ENCODE data around the gene TTPAL. TPM values are rescaled to one million over a fixed set of nuclear protein-coding genes. Genes with fewer than 3 reads are reported as not detected.

TTPAL gene
- total RNA-seq, 1 donor from 2014 or later = 7.5 TPM

DNA sequence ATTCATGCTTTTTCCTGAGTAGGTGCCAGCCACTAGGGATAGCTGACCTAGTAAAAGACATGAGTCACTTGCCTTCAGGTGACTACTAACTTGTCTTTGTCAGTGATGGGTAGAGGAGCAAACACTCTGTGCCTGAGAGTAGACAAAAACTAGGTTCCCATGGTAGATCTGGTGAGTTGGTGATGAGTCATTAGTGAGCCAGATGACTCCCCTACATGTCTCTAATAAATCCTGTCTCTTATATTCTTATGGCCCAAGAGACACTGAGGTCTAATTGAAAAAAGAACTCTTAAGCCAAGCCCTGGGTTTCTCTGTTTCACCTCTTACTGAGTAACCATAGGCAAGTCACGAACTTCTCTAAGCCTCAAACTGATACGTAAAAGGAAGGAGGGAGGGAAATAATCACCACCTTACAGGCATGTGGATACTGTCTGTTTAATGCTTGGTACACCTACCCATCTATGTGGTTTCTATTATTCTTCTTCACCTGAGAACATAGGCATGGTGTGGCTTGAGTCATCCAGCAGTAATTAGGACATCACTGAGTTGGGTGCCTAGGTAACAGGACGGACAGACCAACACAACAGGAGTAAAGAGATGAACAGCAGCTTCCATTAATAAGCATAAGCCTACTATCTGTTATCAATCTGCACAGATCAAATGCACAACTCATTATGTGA, 20.3 kb downstream of the TTPAL start:
- DNase-seq (ENCODE audit: extremely low read depth, low read depth, low spot score) = no peak

DNA sequence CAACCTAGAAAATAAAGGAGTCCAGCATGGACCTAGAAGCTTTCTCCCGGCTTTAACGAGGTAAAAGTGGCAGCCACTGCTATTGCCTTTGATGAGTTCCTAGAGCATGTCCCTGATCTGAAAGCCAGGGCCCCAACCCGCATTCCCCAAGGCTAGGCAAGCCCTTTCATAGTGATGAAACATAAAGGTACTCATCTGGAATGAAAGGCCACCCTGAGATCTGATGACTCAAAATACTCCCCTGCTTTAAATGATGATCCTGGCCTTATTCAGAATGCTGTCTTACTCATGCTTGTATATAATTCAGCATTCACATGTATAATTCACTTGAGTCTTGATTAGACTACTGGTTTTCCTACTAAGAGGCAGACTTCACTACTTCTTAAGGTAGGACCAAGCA, 21.3 kb downstream of the TTPAL start:
- DNase-seq (ENCODE audit: extremely low read depth, low read depth, low spot score) = no peak

DNA sequence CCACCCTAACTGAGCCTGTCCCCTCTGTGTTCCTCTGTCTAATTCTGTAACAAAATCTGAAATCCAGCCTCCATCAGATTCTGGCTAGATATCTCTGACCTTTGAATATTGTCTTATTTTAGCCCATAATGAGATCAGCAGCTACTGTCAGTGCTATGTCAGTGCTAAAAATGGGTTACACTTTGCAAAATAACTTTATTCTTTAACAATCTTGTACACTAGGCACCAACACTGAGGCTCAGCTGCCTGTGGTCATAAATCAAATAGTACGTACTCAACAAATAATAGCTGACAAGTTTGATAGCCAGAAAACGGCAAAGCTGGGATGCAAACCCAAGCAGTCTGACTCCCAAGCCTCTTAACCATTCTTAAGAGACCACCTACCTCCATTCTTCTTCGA, 22.1 kb downstream of the TTPAL start:
- DNase-seq (ENCODE audit: extremely low read depth, low read depth, low spot score) = no peak

DNA sequence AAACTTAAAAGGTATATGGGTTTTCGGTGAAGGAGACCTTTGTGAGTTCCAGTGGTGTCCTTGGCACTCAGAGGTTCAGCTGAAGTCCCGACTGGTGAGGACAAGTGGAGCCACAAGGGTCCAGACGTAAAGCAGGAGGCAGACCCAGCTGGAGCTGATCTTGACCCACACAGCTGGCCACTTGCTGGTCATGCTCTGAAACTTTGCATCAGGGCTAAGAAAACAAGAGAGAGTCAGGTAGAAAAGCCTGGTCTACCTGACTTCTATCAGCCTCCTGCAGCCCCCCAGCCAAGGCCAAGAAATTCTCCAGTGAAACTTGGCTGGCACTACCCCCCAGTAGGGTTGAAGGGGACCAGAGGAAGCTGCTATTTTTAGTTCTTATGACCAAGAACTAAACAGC, 24.5 kb downstream of the TTPAL start:
- DNase-seq (ENCODE audit: extremely low read depth, low read depth, low spot score) = no peak

DNA sequence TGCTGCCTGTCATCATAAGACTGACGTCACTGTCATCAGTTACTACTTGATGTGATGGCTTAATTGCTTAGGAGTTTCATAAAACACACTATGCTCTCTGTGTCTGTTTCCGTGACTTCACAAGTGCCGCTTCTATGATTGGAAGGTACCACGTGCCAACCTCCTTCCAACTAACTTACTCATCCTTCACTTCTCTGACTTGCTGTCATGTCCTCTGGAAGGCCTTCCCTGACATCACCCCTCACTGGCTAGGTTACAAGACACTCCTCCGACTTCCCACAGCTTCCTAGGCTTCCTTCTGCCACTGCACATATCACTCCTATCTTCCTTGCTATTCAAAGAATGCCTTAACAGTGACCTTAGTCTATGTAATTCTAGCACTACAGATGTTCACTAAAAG, 25.8 kb downstream of the TTPAL start:
- no peak for DNase-seq (ENCODE audit: extremely low read depth, low read depth, low spot score)

DNA sequence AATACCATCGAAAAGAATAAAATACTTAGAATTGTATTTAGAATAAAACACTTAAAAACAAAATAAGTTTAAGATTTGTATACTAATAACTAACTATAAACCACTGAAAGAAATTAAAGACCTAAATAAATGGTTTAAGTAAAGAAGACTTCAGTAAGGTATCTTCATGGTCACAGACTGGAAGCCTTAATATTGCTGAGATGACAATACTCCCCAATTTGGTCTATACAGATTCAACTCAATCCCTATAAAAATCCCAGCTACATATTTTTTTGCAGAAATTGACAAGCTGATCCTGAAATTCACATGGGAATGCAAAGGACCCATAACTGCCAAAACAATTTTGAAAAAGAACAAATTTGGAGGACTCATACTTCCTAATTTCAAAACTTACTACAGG, 27.3 kb downstream of the TTPAL start:
- DNase-seq (ENCODE audit: extremely low read depth, low read depth, low spot score) = no peak

DNA sequence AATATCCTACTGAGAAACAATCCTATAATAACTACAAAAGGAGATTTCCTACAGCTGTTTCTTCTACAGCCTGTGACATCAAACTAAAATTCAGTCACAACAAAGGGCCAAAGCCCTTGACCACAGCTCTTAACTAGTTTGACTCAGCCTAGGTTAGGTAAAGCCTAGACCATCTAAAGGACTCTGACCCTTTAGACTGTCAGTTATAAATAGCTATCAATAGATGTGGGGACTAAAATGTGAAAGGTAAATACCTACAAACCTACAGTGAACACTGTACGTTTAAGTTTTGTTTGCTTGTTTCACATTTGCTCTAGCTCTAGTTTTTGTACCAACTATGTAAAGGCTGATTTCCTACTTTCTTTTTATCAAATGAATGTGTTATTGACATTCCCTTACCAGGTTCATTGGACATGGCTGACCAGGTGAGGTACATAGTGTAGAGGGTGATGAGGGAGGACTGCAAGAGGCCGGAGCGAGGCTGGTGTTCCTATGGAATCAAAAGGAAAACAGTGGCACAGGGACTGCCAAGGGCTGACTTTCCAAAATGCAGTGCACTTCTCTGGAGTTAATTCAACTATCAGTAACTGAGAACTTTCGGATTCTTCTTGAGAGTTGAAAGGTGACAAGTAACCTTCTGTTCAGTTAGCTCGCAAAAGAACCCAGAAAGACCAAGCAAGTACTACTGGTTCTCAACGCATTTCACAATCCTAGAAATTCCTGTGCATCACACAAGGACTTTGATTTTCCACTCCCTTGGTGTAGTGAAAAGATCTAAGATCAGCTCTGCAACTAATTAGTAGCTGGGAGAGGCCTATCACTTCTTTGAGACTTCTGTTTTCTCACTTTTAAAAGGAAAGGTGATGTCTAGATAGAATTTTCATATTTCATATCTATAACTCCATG, 29.0 kb downstream of the TTPAL start:
- no peak for DNase-seq (ENCODE audit: extremely low read depth, low read depth, low spot score)

DNA sequence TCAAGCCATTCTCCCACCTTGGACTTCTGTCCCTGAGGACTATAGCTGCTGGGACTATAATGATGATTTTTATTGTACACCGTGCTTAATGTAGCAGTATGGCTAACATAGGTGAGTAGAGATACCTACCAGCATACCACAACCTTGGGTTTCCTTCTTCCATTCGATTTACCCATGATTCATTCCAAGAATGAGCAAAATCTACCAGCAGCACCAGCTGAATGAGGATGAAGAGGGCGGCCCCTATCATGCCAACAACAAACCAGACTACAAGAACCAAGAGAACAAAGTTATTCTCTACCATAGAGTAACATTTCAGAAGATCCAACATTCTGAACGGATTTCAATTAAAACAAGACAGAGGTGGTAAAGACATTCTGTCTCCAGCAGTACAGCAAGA, 34.1 kb downstream of the TTPAL start:
- DNase-seq (ENCODE audit: extremely low read depth, low read depth, low spot score) = no peak

DNA sequence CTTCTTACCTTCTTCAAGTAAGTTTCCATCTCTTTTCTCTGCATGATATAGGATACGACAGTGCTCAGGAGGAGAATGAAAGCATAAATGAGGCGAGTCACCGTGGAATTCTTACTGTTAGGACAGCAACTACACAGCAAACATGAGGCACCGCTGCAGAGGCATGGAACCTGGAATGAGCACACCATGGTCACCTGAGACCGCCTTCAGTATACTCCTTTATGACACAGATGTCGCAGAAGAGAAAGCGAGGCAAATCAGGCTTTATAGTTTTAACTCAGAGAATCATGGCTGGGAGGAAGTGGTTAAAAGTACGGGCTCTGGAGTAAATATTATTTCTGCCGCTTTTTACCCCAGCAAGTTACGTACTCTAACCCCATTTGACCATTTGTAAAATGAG, 38.2 kb downstream of the TTPAL start:
- DNase-seq (ENCODE audit: extremely low read depth, low read depth, low spot score) = no peak

DNA sequence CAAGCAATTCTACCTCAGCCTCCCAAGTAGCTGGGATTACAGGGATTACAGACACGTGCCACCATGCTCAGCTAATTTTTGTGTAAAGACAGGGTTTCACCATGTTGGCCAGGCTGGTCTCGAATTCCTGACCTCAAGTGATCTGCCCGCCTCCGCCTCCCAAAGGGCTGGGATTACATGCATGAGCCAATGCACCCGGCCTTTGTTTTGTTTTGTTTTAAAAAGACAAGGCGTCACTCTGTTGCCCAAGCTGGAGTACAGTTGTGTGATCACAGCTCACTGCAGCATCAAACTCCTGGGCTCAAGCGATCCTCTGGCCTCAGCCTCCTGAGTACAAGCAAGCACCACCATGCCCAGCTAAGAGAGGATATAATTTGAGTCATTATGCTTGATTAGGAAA, 40.8 kb downstream of the TTPAL start:
- no peak for DNase-seq (ENCODE audit: extremely low read depth, low read depth, low spot score)

DNA sequence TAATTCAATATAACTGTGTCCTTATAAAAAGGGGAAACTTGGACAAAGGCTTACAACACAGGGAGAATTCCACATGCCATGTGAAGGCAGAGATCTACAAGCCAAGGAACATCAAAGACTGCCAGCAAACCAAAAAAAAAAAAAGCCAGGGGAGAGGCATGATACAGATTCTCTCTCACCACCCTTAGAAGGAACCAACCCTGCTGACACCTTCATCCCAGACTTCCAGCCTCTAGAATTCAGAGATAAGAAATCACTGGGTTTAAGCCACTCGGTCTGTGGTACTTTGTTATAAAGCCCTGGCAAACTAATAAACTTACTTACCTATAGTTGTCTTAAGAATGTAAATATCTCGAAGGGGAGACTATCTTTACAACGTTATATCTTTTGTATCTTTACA, 41.8 kb downstream of the TTPAL start:
- DNase-seq (ENCODE audit: extremely low read depth, low read depth, low spot score) = no peak

DNA sequence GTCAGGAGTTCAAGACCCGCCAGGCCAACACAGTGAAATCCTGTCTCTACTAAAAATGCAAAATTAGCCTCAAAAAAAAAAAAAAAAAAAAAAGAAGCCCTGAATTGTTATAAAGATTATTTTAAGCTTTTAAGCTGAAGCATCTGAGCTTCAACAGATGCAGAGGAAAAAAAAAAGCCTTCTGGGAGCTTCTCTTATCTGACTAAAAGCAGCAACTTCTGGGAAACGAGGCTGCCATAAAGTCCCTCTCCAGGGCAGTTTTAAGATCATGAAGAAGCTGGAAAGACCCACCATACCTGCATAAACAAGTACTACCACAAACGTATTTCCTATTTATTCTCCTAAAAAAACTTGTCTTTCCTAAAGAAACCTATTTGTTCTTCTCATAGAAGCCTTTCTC, 42.6 kb downstream of the TTPAL start:
- DNase-seq (ENCODE audit: extremely low read depth, low read depth, low spot score) = no peak

DNA sequence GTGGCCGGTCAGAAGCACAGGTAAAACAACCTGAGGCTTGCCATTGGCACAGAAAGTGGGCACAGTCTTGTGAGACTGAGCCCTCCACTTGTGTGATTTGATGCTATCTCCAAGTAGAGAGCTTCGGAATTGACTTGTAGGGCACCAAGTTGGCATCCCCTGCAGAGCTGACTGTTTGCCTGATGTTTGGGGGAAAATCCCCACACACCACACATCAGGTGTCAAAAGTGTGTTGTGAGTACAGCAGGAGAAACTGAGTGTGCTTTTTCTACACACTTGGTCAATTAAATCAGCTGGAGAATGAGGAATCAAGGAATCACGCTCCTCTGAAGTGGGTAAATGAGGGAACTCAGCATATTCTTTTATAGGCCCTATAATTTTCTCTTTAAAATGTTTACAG, 45.2 kb downstream of the TTPAL start:
- no peak for DNase-seq (ENCODE audit: extremely low read depth, low read depth, low spot score)

DNA sequence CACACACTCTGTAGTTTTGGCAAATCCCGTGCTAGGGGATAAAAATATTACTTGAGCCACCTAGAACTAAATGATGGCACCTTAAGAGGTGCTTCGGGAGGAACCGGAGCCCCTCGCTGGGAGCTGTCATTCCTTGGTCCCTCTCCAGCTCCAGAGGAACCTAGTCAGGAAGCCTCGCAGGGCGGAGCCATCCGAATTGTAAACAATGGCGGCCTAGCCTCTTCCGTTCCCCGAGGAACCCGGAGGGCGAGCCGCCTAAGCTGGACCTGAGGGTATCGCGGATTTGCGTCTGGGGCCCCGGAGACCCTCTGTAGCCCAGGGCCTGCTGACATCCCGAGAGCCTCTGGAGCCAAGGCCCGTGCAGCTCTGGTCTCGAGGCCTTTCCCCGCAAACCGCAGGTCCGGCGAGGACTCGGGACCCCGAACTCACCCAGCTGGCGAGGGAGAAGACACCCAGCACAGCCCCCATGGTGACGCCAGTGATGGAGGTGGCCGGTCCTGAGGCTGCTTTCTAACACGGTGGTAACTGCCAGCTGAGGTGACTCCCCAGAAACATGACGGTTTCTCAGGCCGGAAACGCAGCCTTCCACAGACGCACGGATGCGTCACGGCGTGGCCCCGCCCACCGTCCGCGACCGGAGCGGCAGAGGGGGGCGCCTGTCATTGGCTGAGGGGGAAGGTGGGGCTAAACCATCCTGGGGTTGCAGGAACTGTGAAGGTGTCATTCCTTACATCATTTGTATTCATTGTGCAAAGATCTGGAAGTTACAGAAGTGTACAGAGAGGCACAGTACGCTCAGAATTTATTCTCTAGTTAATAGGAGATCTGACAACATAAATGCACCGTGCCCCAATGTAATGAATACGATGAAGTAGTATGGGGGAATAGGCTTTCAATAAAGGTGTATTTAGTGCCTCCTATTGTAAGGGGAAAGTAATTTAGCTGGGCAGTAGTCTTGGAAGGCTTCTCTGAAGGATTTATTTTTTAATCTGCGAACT, 46.1 kb downstream of the TTPAL start, which contains the start of gene SERINC3:
Gene SERINC3 (minus strand): TSS at position 587 of the 998 bp plus-strand sequence. CDS start 119 bp downstream, at position 468.
- DNase-seq (ENCODE audit: extremely low read depth, low read depth, low spot score) = peak; percentile 54

DNA sequence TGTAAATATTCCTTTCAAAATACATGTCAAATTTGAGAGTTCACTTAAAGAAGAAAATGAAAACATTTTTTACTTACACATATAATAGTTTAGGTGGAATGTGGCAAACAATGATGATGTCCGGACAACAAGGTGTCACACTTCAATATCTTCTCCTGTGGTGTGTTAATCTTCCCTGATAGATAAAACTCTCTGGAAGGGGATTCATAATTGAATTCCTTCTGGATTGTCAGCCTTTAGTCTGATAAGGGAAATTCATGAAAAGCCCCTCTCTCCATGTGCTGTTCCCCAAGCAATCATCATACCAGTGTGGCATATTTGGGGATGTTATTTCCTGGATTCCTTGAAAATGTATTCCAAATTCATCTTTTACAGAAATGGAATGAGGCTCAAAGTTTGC, 47.2 kb downstream of the TTPAL start:
- DNase-seq (ENCODE audit: extremely low read depth, low read depth, low spot score) = no peak

DNA sequence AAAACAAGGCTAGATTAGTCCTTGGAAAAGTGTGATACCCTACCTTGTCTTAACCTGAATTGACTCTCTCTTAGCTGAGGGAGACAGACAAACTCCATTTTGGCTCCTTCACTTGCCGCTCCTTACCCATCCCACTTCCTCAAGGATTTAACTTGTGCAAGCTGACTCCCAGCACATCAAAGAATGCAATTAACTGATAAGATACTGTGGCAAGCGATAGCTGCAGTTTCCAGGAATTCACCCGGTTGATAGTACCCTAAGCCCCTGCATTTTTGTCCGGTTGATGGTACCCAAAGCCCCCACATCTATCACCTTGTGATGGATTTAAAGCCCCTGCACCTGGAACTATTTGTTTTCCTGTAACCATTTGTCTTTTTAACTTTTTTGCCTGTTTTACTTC, 48.1 kb downstream of the TTPAL start:
- no peak for DNase-seq (ENCODE audit: extremely low read depth, low read depth, low spot score)

DNA sequence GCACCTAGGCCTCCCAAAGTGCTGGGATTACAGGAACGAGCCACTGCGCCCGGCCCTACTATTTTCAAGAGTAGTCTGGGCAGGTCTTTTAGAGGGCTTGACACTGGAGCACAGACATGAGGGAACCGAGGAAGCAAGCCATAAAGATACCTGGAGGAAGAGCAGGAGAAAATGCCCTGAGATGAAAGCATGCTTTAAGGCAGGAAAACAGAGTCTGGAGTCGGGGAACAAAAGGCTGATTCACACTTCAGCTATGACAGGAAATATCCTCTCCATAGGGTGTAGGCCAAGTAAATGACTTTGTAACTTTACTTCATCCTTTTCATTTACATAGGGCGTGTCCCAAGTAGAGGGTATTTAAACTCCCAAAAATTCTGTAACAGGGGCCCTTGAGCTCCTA, 50.5 kb downstream of the TTPAL start:
- DNase-seq (ENCODE audit: extremely low read depth, low read depth, low spot score) = no peak

DNA sequence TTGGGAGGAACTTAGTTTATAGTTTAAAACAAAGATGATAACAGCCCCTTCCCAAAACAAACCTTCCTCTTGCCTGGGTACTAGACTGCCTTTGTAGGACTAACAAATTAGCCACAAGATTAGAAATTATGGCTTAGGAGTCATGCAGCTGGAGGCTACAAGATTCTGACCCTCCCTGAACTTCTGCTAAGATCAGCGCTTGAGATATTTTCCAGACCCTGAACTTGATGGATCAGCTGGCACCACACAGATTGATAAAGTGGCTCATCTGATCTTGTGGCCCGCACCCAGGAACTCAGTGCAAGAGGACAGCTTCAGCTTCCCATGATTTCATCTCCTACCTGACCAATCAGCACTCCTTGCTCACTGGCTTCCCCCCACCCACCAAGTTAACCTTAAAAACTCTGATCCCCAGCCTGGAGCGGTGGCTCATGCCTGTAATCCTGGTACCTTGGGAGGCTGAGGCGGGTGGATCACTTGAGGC, 52.1 kb downstream of the TTPAL start:
- no peak for DNase-seq (ENCODE audit: extremely low read depth, low read depth, low spot score)

DNA sequence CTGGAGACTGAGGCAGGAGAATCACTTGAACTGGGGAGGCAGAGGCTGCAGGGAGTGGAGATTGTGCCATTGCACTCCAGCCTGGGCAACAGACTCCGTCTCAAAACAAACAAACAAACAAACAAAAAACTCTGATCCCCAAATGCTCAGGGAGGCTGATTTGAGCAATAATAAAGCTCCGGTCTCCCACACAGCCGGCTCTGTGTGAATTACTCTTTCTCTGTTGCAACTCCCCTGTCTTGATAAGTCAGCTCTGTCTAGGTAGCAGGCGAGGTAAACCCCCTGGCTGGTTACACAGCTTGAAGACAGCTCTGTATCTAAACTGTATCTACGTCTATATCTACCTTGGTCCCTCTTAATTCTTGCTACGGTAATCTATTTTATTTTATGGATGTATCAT, 52.6 kb downstream of the TTPAL start:
- DNase-seq (ENCODE audit: extremely low read depth, low read depth, low spot score) = no peak

DNA sequence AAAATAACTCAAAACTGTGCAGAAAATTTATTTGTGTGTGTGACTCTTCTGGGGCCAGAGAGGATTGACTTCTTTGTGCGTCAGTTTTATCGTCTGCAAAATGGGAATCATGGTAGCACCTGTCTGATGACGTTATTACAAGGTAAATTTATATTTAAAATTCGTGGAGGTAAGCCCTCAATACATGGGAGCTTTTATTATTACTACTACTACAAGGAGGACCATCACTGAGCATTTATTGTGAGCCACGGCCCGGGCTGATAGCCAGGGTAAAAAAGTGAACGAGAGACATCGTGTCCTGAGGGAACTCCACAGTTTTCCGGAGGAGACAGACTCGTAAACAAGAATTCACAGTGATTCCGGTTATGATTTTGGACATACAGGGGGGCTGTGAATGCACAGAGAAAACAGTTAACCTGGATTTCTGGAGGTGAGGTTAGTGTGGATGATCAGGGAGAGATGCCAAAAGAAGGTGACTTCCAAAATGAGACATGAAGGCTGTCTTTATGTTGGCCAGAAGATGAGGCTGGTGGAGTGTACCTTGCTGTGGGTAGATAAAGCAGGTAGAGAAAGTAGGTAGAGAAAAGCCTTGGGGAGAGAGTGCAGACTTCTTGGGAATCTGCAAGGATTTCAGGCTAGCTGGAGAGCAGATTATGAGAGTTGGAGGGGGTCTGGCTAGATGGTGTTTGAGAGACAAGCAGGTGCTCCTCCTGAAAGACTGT, 56.7 kb downstream of the TTPAL start:
- DNase-seq (ENCODE audit: extremely low read depth, low read depth, low spot score) = no peak
